Gastrocnemius medialis (tissue), 4 donors: Measurements from ENCODE around the gene KCNC1.

ENCODE experiments used
- POLR2A ChIP-seq, 2 donors: fragments of 450-650 bp; IDR thresholded peaks; one replicate each; pipeline ENCODE4 v1.6.1; 2017; ENCODE audit warnings: antibody characterized with exemption in 2 of 2, mild to moderate bottlenecking in 2 of 2, moderate library complexity in 2 of 2
- TF ChIP-seq, protein P1 (sequence below), 5 experiments: fragments of 450-650 bp in 3 of 5; fragments of 200-600 bp in 2 of 5; sonication (generic) in 2 of 5; IDR thresholded peaks in 4 of 5; conservative IDR thresholded peaks in 1 of 5; 1 replicate in 4 of 5; 2 replicates in 1 of 5; pipeline ENCODE4 v1.5.1; 2016 to 2019; ENCODE audit warnings: antibody characterized with exemption in 5 of 5, mild to moderate bottlenecking in 3 of 5, moderate library complexity in 3 of 5

GRCh38 chr11:17741487-17741886 lies 6.9 kb downstream of the KCNC1 start:
- TF ChIP-seq, protein P1, sequence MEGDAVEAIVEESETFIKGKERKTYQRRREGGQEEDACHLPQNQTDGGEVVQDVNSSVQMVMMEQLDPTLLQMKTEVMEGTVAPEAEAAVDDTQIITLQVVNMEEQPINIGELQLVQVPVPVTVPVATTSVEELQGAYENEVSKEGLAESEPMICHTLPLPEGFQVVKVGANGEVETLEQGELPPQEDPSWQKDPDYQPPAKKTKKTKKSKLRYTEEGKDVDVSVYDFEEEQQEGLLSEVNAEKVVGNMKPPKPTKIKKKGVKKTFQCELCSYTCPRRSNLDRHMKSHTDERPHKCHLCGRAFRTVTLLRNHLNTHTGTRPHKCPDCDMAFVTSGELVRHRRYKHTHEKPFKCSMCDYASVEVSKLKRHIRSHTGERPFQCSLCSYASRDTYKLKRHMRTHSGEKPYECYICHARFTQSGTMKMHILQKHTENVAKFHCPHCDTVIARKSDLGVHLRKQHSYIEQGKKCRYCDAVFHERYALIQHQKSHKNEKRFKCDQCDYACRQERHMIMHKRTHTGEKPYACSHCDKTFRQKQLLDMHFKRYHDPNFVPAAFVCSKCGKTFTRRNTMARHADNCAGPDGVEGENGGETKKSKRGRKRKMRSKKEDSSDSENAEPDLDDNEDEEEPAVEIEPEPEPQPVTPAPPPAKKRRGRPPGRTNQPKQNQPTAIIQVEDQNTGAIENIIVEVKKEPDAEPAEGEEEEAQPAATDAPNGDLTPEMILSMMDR (IDR thresholded peaks at IDR 0.05 in 4 of 5, conservative IDR thresholded peaks at IDR 0.05 in 1 of 5) = no peak
- no peak for TF ChIP-seq POLR2A (IDR thresholded peaks at IDR 0.05)
